DND-41 (cell line): ENCODE measurements around the gene FAM90A26.
"Not testable (repeated sequence)": the region's sequence is repeated elsewhere in the genome, so short reads cannot be mapped to it uniquely, and the experiment has no call there.

Experiments used
- EZH2 ChIP-seq: IDR thresholded peaks from 3 replicates; pipeline ENCODE4 v1.6.1; 2012; ENCODE audit warnings: borderline replicate concordance, low read depth, mild to moderate bottlenecking, moderate library complexity, low read length, inconsistent platforms; ENCODE audit not compliant: severe bottlenecking
- TF ChIP-seq, protein P1 (sequence below): IDR thresholded peaks from 2 replicates; pipeline ENCODE4 v1.5.1; 2012; ENCODE audit warnings: borderline replicate concordance, low read length, moderate library complexity, mild to moderate bottlenecking; ENCODE audit not compliant: poor library complexity, severe bottlenecking; ENCODE audit errors: extremely low read depth

DNA sequence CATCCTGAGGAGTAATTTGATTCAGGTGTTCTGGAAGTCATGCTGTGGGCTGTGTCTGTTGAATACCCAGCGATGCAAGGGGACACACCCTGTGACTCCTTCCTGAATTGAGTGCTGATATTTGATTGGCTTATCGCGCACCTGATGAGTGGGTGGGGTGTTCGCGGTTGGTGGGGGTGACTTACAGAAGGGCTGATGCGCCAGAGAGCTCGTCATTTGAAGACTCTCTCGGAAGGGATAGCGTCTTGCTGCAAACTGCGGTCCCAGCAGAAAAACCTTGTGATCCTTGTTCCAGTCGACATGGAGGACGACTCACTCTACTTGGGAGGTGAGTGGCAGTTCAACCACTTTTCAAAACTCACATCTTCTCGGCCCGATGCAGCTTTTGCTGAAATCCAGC, 44.9 kb downstream of the FAM90A26 start, which contains the start of gene USP17L11:
- TF ChIP-seq, protein P1, sequence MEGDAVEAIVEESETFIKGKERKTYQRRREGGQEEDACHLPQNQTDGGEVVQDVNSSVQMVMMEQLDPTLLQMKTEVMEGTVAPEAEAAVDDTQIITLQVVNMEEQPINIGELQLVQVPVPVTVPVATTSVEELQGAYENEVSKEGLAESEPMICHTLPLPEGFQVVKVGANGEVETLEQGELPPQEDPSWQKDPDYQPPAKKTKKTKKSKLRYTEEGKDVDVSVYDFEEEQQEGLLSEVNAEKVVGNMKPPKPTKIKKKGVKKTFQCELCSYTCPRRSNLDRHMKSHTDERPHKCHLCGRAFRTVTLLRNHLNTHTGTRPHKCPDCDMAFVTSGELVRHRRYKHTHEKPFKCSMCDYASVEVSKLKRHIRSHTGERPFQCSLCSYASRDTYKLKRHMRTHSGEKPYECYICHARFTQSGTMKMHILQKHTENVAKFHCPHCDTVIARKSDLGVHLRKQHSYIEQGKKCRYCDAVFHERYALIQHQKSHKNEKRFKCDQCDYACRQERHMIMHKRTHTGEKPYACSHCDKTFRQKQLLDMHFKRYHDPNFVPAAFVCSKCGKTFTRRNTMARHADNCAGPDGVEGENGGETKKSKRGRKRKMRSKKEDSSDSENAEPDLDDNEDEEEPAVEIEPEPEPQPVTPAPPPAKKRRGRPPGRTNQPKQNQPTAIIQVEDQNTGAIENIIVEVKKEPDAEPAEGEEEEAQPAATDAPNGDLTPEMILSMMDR, result not testable (repeated sequence)
- TF ChIP-seq EZH2, result not testable (repeated sequence)
